NCI-H2196 treated with DMSO at 0.1 percent for 48 hours (cell line): ENCODE data around the gene KCNE1.

Experiments used
- DNase-seq: peaks from one replicate; lab custom pipeline; 2025; ENCODE audit not compliant: unreplicated experiment; lab: John Stamatoyannopoulos, UW

Gene KCNE1

GRCh38 chr21:34536311-34536710 lies 24.3 kb upstream of the KCNE1 start:
- no peak for DNase-seq

- no peak for DNase-seq
These were observed 23.9 kb upstream of the KCNE1 start for GRCh38 chr21:34535886-34536285.

- no peak for DNase-seq
These were observed 22.5 kb upstream of the KCNE1 start for GRCh38 chr21:34534522-34534921.

- no peak for DNase-seq
These were observed 21.9 kb upstream of the KCNE1 start for GRCh38 chr21:34533938-34534337.

GRCh38 chr21:34531399-34531798 lies 19.4 kb upstream of the KCNE1 start:
- no peak for DNase-seq

- no peak for DNase-seq
These were observed 18.3 kb upstream of the KCNE1 start for GRCh38 chr21:34530261-34530660.

GRCh38 chr21:34528131-34528561 lies 16.1 kb upstream of the KCNE1 start:
- DNase-seq: no peak

GRCh38 chr21:34526618-34527290 lies 14.7 kb upstream of the KCNE1 start:
- DNase-seq: peak; percentile 8

GRCh38 chr21:34526241-34526617 lies 14.2 kb upstream of the KCNE1 start:
- no peak for DNase-seq

- DNase-seq: no peak
These were observed 12.9 kb upstream of the KCNE1 start for GRCh38 chr21:34524646-34525601.

GRCh38 chr21:34523019-34523555 lies 11.1 kb upstream of the KCNE1 start:
- no peak for DNase-seq

GRCh38 chr21:34522284-34522683 lies 10.3 kb upstream of the KCNE1 start:
- DNase-seq: no peak

GRCh38 chr21:34521561-34521960 lies 9.6 kb upstream of the KCNE1 start:
- DNase-seq: no peak

GRCh38 chr21:34520764-34521508 lies 8.9 kb upstream of the KCNE1 start:
- no peak for DNase-seq

- DNase-seq: no peak
These were observed 8.3 kb upstream of the KCNE1 start for GRCh38 chr21:34520281-34520680.

GRCh38 chr21:34519694-34520093 lies 7.7 kb upstream of the KCNE1 start:
- no peak for DNase-seq

GRCh38 chr21:34519016-34519415 lies 7.0 kb upstream of the KCNE1 start:
- DNase-seq: no peak

GRCh38 chr21:34518301-34518700 lies 6.3 kb upstream of the KCNE1 start:
- no peak for DNase-seq

- DNase-seq: no peak
These were observed 5.7 kb upstream of the KCNE1 start for GRCh38 chr21:34517491-34518245.

GRCh38 chr21:34517039-34517438 lies 5.0 kb upstream of the KCNE1 start:
- DNase-seq: no peak
